GM12872 (cell line): Measurements from ENCODE around the gene HAUS3.

Source experiments
- CTCF ChIP-seq: IDR thresholded peaks from 3 replicates; pipeline ENCODE4 v1.5.1; 2011; ENCODE audit warnings: low read depth, mild to moderate bottlenecking, low read length, moderate library complexity; ENCODE audit not compliant: insufficient read depth

Gene HAUS3

DNA sequence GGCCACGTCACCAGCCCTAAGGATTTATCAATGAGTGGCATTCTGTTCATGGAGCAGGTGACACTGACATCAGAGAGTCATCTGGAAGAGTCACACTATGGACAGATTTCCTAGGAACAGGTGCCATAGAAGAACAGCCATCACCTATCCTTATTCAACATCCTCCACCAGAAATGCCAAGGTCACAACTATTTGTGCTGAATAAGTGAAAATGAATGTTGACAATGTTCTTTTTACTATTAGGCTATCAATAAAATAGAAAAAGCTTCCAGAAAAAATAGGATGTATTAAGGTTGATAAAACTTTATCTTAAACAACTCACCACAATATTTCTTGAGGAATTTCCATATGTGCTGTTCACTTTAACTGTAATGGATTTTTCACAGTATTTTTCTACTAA is 62.9 kb downstream of the HAUS3 start:
- no peak for TF ChIP-seq CTCF
